HEK293 (cell line): ENCODE measurements around the gene PPP3CA.
A peak's percentile ranks its signal among the peaks of the same experiment; 100 is the strongest.

Experiments used
- CTCF ChIA-PET: fragments of 350-600 bp; formaldehyde crosslinking; extraction: SDS; loops from one replicate; lab custom pipeline; 2021; ENCODE audit warnings: antibody characterized with exemption; lab: Yijun Ruan, JAX
- POLR2A ChIA-PET: fragments of 300-600 bp; formaldehyde crosslinking; extraction: SDS; loops from one replicate; lab custom pipeline; 2020; ENCODE audit warnings: antibody characterized with exemption, inconsistent platforms; lab: Yijun Ruan, JAX
- H3K27ac ChIP-seq: fragments of 200-500 bp; sonication (Bioruptor generic); 2 replicates; pipeline ENCODE4 v1.5.1; 2014; ENCODE audit warnings: low read depth, low read length, control low read depth, inconsistent platforms; ENCODE audit errors: extremely low read depth
- H3K36me3 ChIP-seq, 2 experiments: fragments of 200-500 bp in 1 of 2; sonication (Bioruptor generic) in 1 of 2; 1 replicate in 1 of 2; 2 replicates in 1 of 2; pipeline ENCODE4 v1.5.1; 2014 to 2017; ENCODE audit warnings: inconsistent platforms in 2 of 2, low read length in 2 of 2; ENCODE audit not compliant: control insufficient read depth in 2 of 2, insufficient read depth in 1 of 2
- H3K4me1 ChIP-seq: fragments of 200-500 bp; sonication (Bioruptor generic); 2 replicates; pipeline ENCODE4 v1.5.1; 2014; ENCODE audit warnings: mild to moderate bottlenecking, low read length, inconsistent platforms; ENCODE audit not compliant: control insufficient read depth, insufficient read depth
- H3K4me3 ChIP-seq: 2 replicates; pipeline ENCODE4 v1.5.1; 2011; ENCODE audit warnings: low read depth, mild to moderate bottlenecking, control low read depth, low read length, moderate library complexity
- H3K9me3 ChIP-seq: fragments of 200-500 bp; sonication (Bioruptor generic); 2 replicates; pipeline ENCODE4 v1.5.1; 2014; ENCODE audit warnings: low read depth, low read length, inconsistent platforms; ENCODE audit not compliant: control insufficient read depth, insufficient read depth
- HOXD13 ChIP-seq: sonication (generic); formaldehyde crosslinking; IDR thresholded peaks from 2 replicates; pipeline ENCODE4 v1.8.0; 2022; ENCODE audit warnings: missing genetic modification reagents, borderline replicate concordance
- OSR2 ChIP-seq: fragments of 450-650 bp; formaldehyde crosslinking; IDR thresholded peaks from 2 replicates; pipeline ENCODE4 v1.5.1; 2016; ENCODE audit warnings: missing biosample characterization, missing genetic modification characterization
- PRDM1 ChIP-seq: fragments of 450-650 bp; formaldehyde crosslinking; IDR thresholded peaks from 2 replicates; pipeline ENCODE4; 2016; ENCODE audit warnings: missing biosample characterization, missing genetic modification characterization
- SCRT1 ChIP-seq: fragments of 450-650 bp; formaldehyde crosslinking; IDR thresholded peaks from 2 replicates; pipeline ENCODE4 v1.5.1; 2016; ENCODE audit warnings: missing biosample characterization, missing genetic modification characterization, borderline replicate concordance
- TRIM28 ChIP-seq: IDR thresholded peaks from 2 replicates; pipeline ENCODE4 v1.6.1; 2011; ENCODE audit warnings: low read length, control low read depth, borderline replicate concordance
- ZFP37 ChIP-seq: fragments of 450-650 bp; formaldehyde crosslinking; IDR thresholded peaks from 2 replicates; pipeline ENCODE4 v1.5.1; 2016; ENCODE audit warnings: missing biosample characterization, missing genetic modification characterization
- ZNF112 ChIP-seq: fragments of 450-650 bp; formaldehyde crosslinking; IDR thresholded peaks from 2 replicates; pipeline ENCODE4 v1.5.0; 2017; ENCODE audit warnings: missing biosample characterization, missing genetic modification characterization
- ZNF114 ChIP-seq: fragments of 450-650 bp; formaldehyde crosslinking; IDR thresholded peaks from 2 replicates; pipeline ENCODE4 v1.5.0; 2017; ENCODE audit warnings: missing biosample characterization, missing genetic modification characterization
- ZNF121 ChIP-seq: fragments of 450-650 bp; formaldehyde crosslinking; IDR thresholded peaks from 2 replicates; pipeline ENCODE4 v1.5.1; 2016; ENCODE audit warnings: missing biosample characterization, missing genetic modification characterization
- ZNF140 ChIP-seq: fragments of 450-650 bp; formaldehyde crosslinking; IDR thresholded peaks from 2 replicates; pipeline ENCODE4 v1.5.1; 2016; ENCODE audit warnings: missing biosample characterization, missing genetic modification characterization
- ZNF157 ChIP-seq: fragments of 450-650 bp; formaldehyde crosslinking; IDR thresholded peaks from 2 replicates; pipeline ENCODE4 v1.5.1; 2016; ENCODE audit warnings: missing biosample characterization, missing genetic modification characterization
- ZNF221 ChIP-seq: fragments of 450-650 bp; formaldehyde crosslinking; IDR thresholded peaks from 2 replicates; pipeline ENCODE4 v1.5.1; 2017; ENCODE audit warnings: missing biosample characterization, missing genetic modification characterization, borderline replicate concordance
- ZNF280C ChIP-seq: fragments of 450-650 bp; formaldehyde crosslinking; IDR thresholded peaks from 2 replicates; pipeline ENCODE4 v1.5.1; 2016; ENCODE audit warnings: missing biosample characterization, missing genetic modification characterization
- ZNF280D ChIP-seq: fragments of 450-650 bp; formaldehyde crosslinking; IDR thresholded peaks from 2 replicates; pipeline ENCODE4 v1.5.1; 2016; ENCODE audit warnings: missing biosample characterization, missing genetic modification characterization
- ZNF404 ChIP-seq: fragments of 450-650 bp; formaldehyde crosslinking; IDR thresholded peaks from 2 replicates; pipeline ENCODE4 v1.5.1; 2017; ENCODE audit warnings: missing biosample characterization, missing genetic modification characterization
- ZNF473 ChIP-seq: fragments of 450-650 bp; formaldehyde crosslinking; IDR thresholded peaks from 2 replicates; pipeline ENCODE4 v1.5.1; 2017; ENCODE audit warnings: missing biosample characterization, missing genetic modification characterization
- ZNF626 ChIP-seq: fragments of 450-650 bp; sonication (Bioruptor Pico); formaldehyde crosslinking; IDR thresholded peaks from 2 replicates; pipeline ENCODE4 v1.5.1; 2018; ENCODE audit warnings: missing biosample characterization, missing genetic modification characterization, inconsistent platforms
- ZNF791 ChIP-seq: fragments of 450-650 bp; formaldehyde crosslinking; IDR thresholded peaks from 2 replicates; pipeline ENCODE4 v1.5.1; 2016; ENCODE audit warnings: missing biosample characterization, missing genetic modification characterization
- ZSCAN4 ChIP-seq: fragments of 450-650 bp; formaldehyde crosslinking; IDR thresholded peaks from 2 replicates; pipeline ENCODE4 v1.5.1; 2017; ENCODE audit warnings: missing biosample characterization, missing genetic modification characterization

The PPP3CA gene

GRCh38 chr4:101205916-101206315 is 141.4 kb downstream of the PPP3CA start:
- ChIA-PET POLR2A (no interaction called here), CTCF (interaction anchor here (0.6 kb wide), 1 partner anchor 65 kb away, joined by 4 read pairs; no protein-coding TSS in a partner anchor)
- Histone ChIP-seq H3K9me3 (no peaks in the 10 kb centered on the region), H3K4me1 (no peaks in the 10 kb centered on the region), H3K27ac (no peak overlapping the region), H3K4me3 (no peak overlapping the region), H3K36me3 (no peaks in the 10 kb centered on the region)
- TF ChIP-seq ZNF140 (tag by site-specific recombination) (no peak), ZNF114 (tag by site-specific recombination) (no peak), ZNF473 (tag by site-specific recombination) (no peak), ZNF791 (tag by site-specific recombination) (no peak), ZNF221 (tag by site-specific recombination) (no peak), OSR2 (tag by site-specific recombination) (no peak), TRIM28 (no peak), ZNF626 (tag by site-specific recombination) (no peak), SCRT1 (tag by site-specific recombination) (no peak), ZNF280C (no peak)

- Histone ChIP-seq H3K9me3 (no peaks in the 10 kb centered on the region), H3K4me3 (no peak overlapping the region), H3K27ac (no peak overlapping the region), H3K4me1 (no peaks in the 10 kb centered on the region), H3K36me3 (no peaks in the 10 kb centered on the region)
- ChIA-PET POLR2A (no interaction called here), CTCF (no interaction called here)
- peak; percentile 98 for TF ChIP-seq ZFP37 (tag by site-specific recombination)
- TF ChIP-seq ZNF157 (tag by site-specific recombination) = no peak
These were observed 145.9 kb downstream of the PPP3CA start for GRCh38 chr4:101201421-101201820.

- H3K4me3 ChIP-seq = no peak overlapping the region
- H3K36me3 ChIP-seq = peaks cover 0 to under 1% of the 10 kb centered on the region in 2 experiments; a peak in 1 of 3 replicates
- TF ChIP-seq PRDM1 (tag by site-specific recombination) (0 out of 2 replicates have a peak, but pooled peaks have one; percentile 15), ZNF121 (no peak), ZNF112 (tag by site-specific recombination) (no peak), HOXD13 (CRISPR knock-in tag) (no peak), ZNF280D (tag by site-specific recombination) (no peak), ZSCAN4 (no peak), ZNF404 (tag by site-specific recombination) (no peak)
- ChIA-PET CTCF (no interaction called here), POLR2A (no interaction called here)
- no peaks in the 10 kb centered on the region for H3K4me1 ChIP-seq
- H3K9me3 ChIP-seq = no peaks in the 10 kb centered on the region
- no peak overlapping the region for H3K27ac ChIP-seq
These were observed 146.8 kb downstream of the PPP3CA start for GRCh38 chr4:101200561-101200960.
